DMS 273 (cell line): ENCODE measurements around the gene TMEM253.

Source experiments
- DNase-seq: peaks from one replicate; lab custom pipeline; 2025; ENCODE audit not compliant: unreplicated experiment; lab: John Stamatoyannopoulos, UW

TMEM253 gene

GRCh38 chr14:21100931-21101330 lies at the start of gene TMEM253:
Gene TMEM253, plus strand, starts transcription at chr14:21101066. Its CDS starts 278 bp downstream, at chr14:21101344.
- no peak for DNase-seq

DNA sequence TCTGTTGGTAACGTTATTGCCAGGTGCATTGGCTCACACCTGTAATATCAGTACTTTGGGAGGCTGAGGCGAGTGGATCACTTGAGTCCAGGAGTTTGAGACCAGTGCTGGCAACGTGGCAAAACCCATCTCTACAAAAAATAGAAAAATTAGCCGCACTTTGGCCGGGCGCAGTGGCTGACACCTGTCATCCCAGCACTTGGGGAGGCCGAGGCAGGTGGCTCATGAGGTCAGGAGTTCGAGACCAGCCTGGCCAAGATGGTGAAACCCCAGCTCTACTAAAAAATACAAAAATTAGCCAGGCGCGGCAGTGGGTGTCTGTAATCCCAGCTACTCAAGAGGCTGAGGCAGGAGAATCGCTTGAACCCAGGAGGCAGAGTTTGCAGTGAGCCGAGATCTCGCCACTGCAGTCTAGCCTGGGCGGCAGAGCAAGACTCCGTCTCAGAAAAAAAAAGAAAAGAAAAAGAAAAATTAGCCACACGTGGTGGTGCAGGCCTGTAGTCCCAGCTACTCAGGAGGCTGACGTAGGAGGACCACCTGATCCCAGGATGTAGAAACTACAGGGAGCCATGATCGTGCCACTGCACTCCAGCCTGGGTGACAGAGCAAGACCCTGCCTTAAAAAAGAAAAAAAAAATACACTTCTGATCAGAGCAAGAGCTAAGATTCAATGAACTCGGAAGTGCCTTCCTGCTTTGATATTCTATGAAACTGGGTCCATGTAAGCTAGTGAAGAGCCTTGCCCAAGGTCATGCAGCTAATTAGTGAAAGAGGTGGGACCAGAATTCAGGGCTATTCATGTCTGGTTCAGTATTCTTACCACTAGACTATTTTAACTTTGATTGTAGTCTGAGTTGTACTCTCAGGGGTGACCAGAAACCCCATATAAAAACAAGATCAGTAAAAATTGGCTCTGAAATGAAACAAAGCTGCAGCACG lies 47.4 kb upstream of the TMEM253 start:
- DNase-seq: no peak

DNA sequence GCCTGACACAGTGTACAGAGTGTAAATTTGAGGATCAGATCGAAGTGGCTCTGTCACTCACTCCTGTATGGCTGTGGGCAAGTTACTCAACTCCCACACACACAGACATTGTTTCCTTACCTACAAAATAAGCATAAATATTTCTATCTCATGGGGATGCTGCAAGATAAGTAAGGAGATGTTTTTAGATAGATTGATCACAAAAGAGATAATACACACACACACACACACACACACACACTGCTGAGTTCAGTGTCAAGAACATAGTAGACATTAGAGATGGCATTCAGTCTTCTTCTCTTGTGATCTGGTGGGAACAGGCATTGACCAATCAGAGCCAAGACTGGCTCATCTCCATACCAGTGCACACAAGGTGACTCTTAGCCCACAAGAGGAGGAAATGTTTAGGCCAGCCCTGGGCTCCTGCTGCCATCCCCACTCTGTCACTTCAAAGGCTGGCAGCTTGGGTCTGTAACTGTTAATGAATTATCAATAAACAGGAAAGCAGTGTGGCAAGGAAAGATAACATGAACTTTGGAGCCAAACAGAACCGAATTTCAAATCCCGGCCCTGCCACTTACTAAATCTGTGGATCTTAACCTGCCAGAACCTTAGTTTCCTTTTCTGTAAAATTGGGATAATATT lies 46.6 kb upstream of the TMEM253 start:
- DNase-seq: peak; percentile 8

DNA sequence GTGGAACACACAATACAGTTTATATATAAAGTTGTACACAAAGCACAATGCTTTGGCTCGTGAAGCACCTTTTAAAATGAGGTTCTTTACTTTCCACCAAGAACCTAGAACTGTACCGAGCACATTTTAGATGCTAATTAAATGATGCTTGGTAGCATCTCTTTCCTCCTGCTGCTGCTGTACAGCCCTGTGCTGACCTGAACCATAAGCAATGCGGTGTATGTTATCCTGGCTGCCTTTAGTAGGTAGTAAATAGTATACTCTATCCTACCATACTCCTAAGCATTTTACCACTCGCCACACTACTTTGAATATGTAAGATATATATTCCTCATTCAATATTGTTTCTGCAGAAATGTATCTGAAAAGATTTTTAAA lies 46.1 kb upstream of the TMEM253 start:
- no peak for DNase-seq

- DNase-seq: no peak
These were observed 45.3 kb upstream of the TMEM253 start for GRCh38 chr14:21055432-21056117.

GRCh38 chr14:21056520-21057163 lies 44.2 kb upstream of the TMEM253 start:
- DNase-seq: peak; percentile 8

GRCh38 chr14:21057803-21058675 lies 42.8 kb upstream of the TMEM253 start, which contains the start of gene RNASE8:
Gene RNASE8, plus strand, starts transcription at chr14:21057822. Its CDS starts 71 bp downstream, at chr14:21057893.
- DNase-seq: no peak

DNA sequence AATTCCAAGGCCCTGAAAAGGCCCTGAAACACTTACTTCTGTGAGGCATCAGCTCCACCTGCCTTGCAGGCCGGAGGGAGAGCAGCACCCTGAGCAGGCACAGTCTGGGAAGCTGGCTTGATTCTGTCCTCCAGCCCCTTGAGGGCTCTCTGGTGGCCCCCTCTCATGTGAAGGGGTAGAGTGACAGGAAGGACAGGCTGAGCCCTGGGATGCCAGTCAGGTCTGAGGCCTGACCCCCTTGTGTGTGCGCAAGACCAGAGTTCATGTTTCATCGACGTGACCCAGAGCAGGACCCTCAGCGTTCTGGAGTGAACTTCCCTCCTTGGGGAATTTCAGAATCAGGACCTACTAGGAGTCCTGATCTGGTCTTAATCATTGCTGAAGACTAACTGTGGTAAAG lies 42.0 kb upstream of the TMEM253 start:
- no peak for DNase-seq

GRCh38 chr14:21059842-21060613 lies 40.8 kb upstream of the TMEM253 start:
- DNase-seq: no peak

DNA sequence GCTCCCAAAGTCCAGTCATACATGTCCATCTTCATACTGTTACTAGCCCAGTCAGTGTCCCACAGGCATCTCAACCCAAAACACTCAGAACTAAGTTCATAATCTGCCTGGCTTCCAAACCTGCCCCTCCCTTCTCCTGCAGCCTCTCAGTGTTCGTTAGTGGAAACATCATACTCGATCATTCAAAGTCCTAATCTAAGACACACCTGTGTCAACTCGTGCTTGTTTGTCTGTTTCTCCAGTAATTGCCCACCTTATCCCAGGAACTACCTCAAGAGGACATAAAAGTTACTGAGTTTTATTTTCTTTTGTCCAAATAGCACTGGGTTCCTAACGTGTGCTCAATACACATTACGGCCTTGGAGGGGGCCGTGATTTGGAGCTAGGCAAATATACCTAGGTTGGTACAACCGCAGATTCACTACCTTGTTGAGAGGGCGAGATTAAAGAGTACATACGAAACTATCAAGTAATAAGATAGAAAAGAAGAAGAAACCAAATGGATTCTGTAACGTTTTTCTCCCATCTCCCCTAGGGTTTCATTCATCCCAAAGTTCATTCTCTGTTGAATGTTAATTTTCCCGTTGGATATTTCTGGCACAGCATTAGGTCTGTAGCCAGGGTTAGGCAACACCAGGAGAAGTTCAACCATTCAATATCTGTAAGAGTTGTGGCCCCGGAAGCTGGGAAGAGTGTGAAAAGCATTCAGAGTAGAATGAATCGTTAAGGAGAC lies 40.1 kb upstream of the TMEM253 start:
- no peak for DNase-seq

DNA sequence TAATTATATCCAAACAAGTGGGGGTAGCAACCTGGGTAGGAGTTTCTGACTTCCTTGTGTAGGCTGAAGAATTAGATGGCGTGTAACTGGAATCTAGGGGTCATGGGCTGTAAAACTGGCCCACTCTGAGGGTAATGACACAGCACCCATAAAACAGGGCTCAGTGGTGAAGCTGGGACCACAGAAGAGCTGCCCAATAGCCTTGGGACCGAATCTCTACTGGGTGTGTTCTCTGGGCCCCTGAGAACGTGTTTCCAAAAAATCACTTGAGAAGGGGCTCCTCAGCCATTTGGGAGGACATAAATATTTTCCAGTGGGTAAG lies 39.6 kb upstream of the TMEM253 start:
- no peak for DNase-seq

DNA sequence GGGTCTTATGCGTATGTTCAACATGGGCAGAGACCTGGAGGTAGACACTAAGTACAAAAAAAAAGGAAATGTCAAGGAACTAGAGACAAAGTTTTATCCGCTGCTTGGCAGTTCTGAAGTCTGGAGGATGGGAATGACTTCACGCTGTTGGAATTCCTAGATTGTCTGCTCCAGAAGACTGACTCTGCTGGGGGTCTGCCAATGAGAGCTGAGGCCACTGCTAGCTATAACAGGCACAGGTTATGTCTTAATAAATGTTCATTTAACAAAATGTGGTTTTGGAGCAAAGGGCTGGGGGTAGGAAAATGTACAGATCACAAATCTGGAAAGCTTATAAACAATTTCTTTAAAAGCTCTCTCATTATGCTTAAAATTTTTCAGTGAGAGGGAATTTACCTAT lies 37.4 kb upstream of the TMEM253 start:
- no peak for DNase-seq

- peak; percentile 62 for DNase-seq
These were observed 33.9 kb upstream of the TMEM253 start for GRCh38 chr14:21066882-21067502.

GRCh38 chr14:21068521-21069387 lies 32.1 kb upstream of the TMEM253 start:
- DNase-seq: peak; percentile 88

GRCh38 chr14:21069388-21070082 lies 31.3 kb upstream of the TMEM253 start:
- peak; percentile 68 for DNase-seq

- peak; percentile 67 for DNase-seq
These were observed 30.7 kb upstream of the TMEM253 start, which contains the start of gene ARHGEF40 for GRCh38 chr14:21070083-21070609. Gene ARHGEF40, plus strand, starts transcription at chr14:21070304. Its CDS starts 93 bp downstream, at chr14:21070397.
